ENCODE measurements around the gene THADA. TPM values are rescaled to one million over a fixed set of nuclear protein-coding genes. Genes with fewer than 3 reads are reported as not detected.
"Not testable (repeated sequence)": the region's sequence is repeated elsewhere in the genome, so short reads cannot be mapped to it uniquely, and the experiment has no call there.

The THADA gene
- total RNA-seq, 1 experiment from 2014 or later, result 35.7 TPM

DNA sequence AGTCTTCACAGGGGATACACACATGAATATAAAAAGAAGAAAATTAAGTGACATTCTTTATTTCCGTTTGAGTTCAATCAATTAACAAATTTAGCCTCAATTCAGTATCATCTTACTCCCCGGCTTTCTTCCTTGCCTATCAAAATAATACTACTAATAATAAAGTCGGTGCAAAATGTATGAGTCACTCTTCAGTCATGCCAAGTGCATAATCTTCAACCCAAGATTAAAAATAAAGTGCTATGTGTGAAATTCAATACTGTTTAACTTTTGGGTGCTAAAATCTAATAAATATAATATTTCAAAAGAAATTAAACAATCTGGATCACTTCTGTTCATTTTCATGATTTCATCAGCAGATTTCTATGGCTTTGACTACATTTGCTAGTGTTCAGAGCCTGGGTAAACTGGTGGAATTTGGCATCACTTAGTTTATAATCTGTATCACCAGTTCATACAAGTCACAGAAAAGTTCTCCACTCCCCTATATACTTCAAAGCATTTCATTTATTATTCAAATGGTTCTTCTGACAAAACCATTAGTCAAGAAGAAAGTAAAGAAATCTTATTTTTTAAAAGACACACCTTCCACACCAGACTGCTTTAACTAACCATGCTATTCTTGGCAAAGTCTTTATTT is 183.6 kb downstream of the THADA start:
- Histone ChIP-seq H3K36me3 (0 out of 2 replicates have a peak, but pooled peaks cover 4% of the 10 kb centered on the region), H3K27ac (no peak overlapping the region), H3K9me3 (replicated peaks) (no peaks in the 10 kb centered on the region), H3K27me3 (no peaks in the 10 kb centered on the region), H3K4me3 (no peak overlapping the region), H3K4me1 (peaks cover 9% of the 10 kb centered on the region)
- no peak for DNase-seq

DNA sequence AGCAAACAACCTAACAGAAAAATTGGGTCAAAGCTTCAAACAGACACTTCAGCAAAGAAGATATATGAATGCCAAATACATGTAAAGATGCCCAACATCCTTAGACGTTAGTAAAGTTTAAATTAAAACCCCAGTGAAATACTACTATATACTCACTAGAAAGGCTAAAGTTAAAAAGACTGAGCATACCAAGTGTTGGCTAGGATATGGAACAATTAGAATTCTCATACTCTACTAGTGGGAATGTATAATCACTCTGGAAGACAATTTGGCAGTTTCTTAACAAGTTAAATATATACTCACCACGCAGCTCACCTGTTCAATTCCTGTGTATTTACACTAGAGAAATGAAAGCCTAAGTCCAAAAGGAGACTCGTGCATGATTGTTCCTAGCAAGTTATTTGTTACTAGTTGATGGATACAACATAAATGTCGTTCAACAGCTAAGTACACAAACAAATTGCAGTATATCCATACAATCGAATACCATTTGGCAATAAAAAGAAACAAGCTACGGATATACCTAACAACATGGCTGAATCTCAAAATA is 185.7 kb downstream of the THADA start:
- Histone ChIP-seq H3K27me3 (no peaks in the 10 kb centered on the region), H3K27ac (no peak overlapping the region), H3K9me3 (replicated peaks) (no peaks in the 10 kb centered on the region), H3K36me3 (0 out of 2 replicates have a peak, but pooled peaks cover 4% of the 10 kb centered on the region), H3K4me3 (no peak overlapping the region), H3K4me1 (peaks cover 27% of the 10 kb centered on the region)
- no peak for DNase-seq

GRCh38 chr2:43408407-43409160 is 187.3 kb downstream of the THADA start:
- no peak overlapping the region for H3K4me3 ChIP-seq
- H3K27me3 ChIP-seq, result no peaks in the 10 kb centered on the region
- DNase-seq, result no peak
- no peaks in the 10 kb centered on the region for H3K9me3 ChIP-seq (replicated peaks)
- no peak overlapping the region for H3K27ac ChIP-seq
- peaks cover 27% of the 10 kb centered on the region for H3K4me1 ChIP-seq
- no peaks in the 10 kb centered on the region for H3K36me3 ChIP-seq

DNA sequence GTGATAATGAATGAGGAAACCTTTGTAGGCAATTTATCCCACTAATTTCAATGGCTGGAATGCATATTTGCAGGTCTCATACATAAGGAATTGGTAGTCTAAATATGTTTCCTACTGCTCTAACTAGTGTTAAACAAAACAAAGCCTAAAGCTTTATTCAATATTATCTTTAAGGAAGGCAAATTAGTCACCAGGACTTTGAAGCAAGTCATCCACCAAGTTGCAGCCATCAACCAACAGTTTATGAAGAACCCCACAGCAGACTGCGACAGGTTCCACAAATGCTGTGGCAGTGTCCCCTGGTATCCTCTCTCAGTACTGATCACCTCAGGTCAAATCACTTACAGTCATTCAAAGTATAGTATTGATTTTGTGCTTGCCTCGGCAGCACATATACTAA is 187.9 kb downstream of the THADA start:
- no peak for DNase-seq
- H3K36me3 ChIP-seq, result no peaks in the 10 kb centered on the region
- no peak overlapping the region for H3K4me3 ChIP-seq
- H3K27me3 ChIP-seq, result no peaks in the 10 kb centered on the region
- H3K4me1 ChIP-seq, result peaks cover 27% of the 10 kb centered on the region
- no peak overlapping the region for H3K27ac ChIP-seq
- H3K9me3 ChIP-seq (replicated peaks), result no peaks in the 10 kb centered on the region

DNA sequence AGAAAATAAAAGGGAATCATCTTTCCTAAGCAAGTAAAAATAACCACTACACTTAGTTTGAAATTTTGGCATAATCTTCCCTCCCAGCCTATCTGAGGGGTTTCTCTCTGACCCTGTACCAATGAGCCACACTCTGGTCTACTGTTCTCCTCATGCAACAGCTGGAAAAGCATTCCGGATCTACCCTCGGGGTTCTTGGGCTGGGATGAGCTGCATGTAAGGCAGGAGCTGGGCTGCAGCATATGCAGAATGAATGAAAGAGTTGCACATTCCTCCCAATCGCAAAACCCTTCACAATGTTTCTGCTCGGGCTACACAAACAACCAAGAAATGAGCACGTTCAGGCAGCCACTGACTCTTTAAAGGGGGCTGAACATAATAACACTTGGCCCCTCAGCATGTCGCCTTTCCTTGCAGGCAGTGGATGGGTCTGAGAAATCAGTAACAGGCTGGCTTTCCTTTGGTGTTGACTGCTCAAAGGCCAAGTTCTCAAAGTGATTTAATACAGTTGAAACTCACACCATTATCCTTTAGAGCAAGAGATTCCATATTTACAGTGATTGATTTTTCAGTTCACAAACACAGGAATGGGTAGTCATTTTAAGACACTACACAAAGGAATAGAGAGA is 189.1 kb downstream of the THADA start:
- Histone ChIP-seq H3K27me3 (no peaks in the 10 kb centered on the region), H3K4me3 (no peak overlapping the region), H3K9me3 (replicated peaks) (no peaks in the 10 kb centered on the region), H3K4me1 (peaks cover 23% of the 10 kb centered on the region), H3K27ac (peak overlapping the region; percentile 35), H3K36me3 (no peaks in the 10 kb centered on the region)
- peak; percentile 93 to 96 for DNase-seq

DNA sequence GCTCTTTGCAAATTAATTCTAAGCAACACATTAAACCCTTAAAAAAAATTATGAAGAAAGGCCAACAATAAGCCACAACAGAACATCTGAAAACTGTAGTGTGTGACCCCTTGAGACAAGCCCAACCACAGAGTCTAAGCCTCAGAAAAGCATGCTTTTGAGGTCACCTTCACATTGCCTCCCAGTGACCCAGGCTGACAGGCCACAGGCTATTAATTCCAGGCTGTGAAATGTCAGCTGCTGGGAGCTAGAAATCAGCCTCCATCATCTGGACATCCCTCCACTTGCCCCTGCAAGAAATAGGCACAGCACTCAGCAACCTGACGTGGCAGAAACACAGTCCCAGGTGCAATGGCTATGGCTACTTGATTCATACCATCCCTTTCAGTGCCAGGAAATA is 190.0 kb downstream of the THADA start:
- peak; percentile 16 to 26 for DNase-seq
- Histone ChIP-seq H3K27ac (peak overlapping the region; percentile 35; the same call in 1 of the 2 replicates), H3K4me1 (peaks cover 23% of the 10 kb centered on the region), H3K4me3 (no peak overlapping the region), H3K27me3 (no peaks in the 10 kb centered on the region), H3K9me3 (replicated peaks) (no peaks in the 10 kb centered on the region), H3K36me3 (no peaks in the 10 kb centered on the region)

- Histone ChIP-seq H3K4me3 (no peak overlapping the region), H3K36me3 (no peaks in the 10 kb centered on the region), H3K9me3 (replicated peaks) (no peaks in the 10 kb centered on the region), H3K27ac (no peak overlapping the region), H3K4me1 (peaks cover 23% of the 10 kb centered on the region), H3K27me3 (no peaks in the 10 kb centered on the region)
- no peak for DNase-seq
Observed at GRCh38 chr2:43402452-43402937, 193.3 kb downstream of the THADA start.

- H3K27me3 ChIP-seq, result no peaks in the 10 kb centered on the region
- peaks cover 18% of the 10 kb centered on the region for H3K4me1 ChIP-seq
- H3K27ac ChIP-seq, result no peak overlapping the region
- no peaks in the 10 kb centered on the region for H3K9me3 ChIP-seq (replicated peaks)
- no peak overlapping the region for H3K4me3 ChIP-seq
- no peak for DNase-seq
- no peaks in the 10 kb centered on the region for H3K36me3 ChIP-seq
Observed at GRCh38 chr2:43402002-43402401, 193.8 kb downstream of the THADA start.

GRCh38 chr2:43400508-43400907 is 195.3 kb downstream of the THADA start:
- no peak for DNase-seq
- H3K9me3 ChIP-seq (replicated peaks), result no peaks in the 10 kb centered on the region
- H3K27ac ChIP-seq, result no peak overlapping the region
- no peaks in the 10 kb centered on the region for H3K27me3 ChIP-seq
- H3K36me3 ChIP-seq, result peaks cover 3% of the 10 kb centered on the region; the same call in 1 of the 2 replicates
- no peak overlapping the region for H3K4me3 ChIP-seq
- H3K4me1 ChIP-seq, result peaks cover 3% of the 10 kb centered on the region; the same call in 1 of the 2 replicates

DNA sequence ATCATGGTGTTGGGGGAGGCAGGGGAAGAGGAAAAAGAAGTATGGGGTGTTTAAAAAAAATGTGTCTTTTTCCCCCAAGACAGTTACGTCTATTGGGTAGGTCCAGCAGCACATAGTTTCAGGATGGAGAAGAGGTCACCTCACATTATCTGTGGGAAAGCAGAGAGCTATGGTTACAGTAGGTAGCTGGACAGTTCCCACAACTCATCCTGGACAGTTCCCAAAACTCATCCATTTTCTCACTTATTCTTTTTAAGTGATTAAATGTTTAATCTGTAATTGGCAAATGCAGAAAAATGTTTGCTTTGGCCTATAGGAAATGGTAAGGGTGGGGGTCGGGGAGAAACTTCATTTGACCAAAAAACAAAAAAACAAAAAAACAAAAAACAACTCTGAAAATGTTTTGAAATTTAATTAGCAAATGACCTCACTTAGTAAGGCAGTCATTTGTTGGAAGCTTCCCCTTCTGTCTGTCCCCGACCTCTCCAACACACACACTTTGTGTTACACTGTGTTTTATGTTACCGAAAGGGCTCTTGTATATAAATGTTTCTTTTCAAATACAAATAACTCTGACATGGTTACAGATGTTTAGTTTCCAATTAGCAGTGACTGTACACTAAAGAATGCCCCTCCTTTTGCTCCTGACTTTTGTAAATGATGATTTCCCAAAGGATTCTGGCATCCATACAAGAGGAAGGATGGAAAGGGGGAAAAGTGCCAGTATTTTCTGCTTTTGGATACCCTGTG is 196.1 kb downstream of the THADA start:
- Histone ChIP-seq H3K27ac (no peak overlapping the region), H3K4me3 (no peak overlapping the region), H3K36me3 (peaks cover 3% of the 10 kb centered on the region; the same call in 1 of the 2 replicates), H3K4me1 (peaks cover 3% of the 10 kb centered on the region; the same call in 1 of the 2 replicates), H3K9me3 (replicated peaks) (no peaks in the 10 kb centered on the region), H3K27me3 (no peaks in the 10 kb centered on the region)
- no peak for DNase-seq

GRCh38 chr2:43399098-43399497 is 196.7 kb downstream of the THADA start:
- peaks cover 3% of the 10 kb centered on the region; the same call in 1 of the 2 replicates for H3K4me1 ChIP-seq
- peaks cover 3% of the 10 kb centered on the region; the same call in 1 of the 2 replicates for H3K36me3 ChIP-seq
- H3K27me3 ChIP-seq, result no peaks in the 10 kb centered on the region
- no peak overlapping the region for H3K27ac ChIP-seq
- no peaks in the 10 kb centered on the region for H3K9me3 ChIP-seq (replicated peaks)
- H3K4me3 ChIP-seq, result no peak overlapping the region
- no peak for DNase-seq

DNA sequence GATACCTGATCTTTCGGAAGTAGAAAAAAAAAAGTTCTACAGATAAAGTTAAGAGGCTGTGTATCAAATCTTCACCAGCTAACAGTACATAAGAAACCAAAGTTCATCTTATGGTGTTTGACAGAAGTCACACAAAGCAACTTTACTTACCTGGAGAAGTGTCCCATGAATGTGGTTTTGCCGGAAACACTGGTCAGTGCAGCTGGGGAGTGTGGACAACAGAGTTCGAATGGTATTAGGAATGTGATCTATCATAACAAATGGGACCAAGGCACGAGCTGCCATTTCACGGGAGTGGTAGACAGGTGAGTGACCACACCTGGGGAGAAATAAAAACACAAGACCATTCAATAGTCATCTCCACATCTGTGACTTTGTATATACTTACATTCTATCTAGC is 198.0 kb downstream of the THADA start:
- Histone ChIP-seq H3K27me3 (no peaks in the 10 kb centered on the region), H3K9me3 (replicated peaks) (no peaks in the 10 kb centered on the region), H3K4me1 (peaks cover 3% of the 10 kb centered on the region; the same call in 1 of the 2 replicates), H3K36me3 (peaks cover 3% of the 10 kb centered on the region; the same call in 1 of the 2 replicates), H3K4me3 (no peak overlapping the region), H3K27ac (no peak overlapping the region)
- no peak for DNase-seq

DNA sequence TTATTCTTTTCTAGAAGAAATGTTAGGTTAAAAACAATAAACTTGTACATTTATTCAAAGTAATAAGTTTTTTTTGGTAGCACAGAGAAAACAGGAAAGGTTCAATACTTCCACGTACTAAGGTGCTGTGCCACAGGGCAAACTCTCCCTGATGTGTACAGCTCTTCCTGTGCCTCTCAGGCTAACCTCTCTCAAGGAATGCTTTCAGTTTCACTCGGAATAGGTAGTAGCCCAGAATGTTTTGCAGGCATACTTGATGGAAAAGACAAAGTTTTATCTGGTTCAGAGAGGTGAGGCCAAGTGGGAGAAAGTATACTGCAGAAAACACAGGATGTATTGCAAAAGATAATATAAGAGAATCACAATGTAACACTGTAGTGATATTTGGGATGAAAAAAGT is 198.4 kb downstream of the THADA start:
- H3K27me3 ChIP-seq, result no peaks in the 10 kb centered on the region
- H3K9me3 ChIP-seq (replicated peaks), result no peaks in the 10 kb centered on the region
- no peak overlapping the region for H3K4me3 ChIP-seq
- no peak for DNase-seq
- peaks cover 3% of the 10 kb centered on the region; the same call in 1 of the 2 replicates for H3K4me1 ChIP-seq
- no peak overlapping the region for H3K27ac ChIP-seq
- H3K36me3 ChIP-seq, result peaks cover 3% of the 10 kb centered on the region; the same call in 1 of the 2 replicates

GRCh38 chr2:43396344-43396743 is 199.5 kb downstream of the THADA start:
- not testable (repeated sequence) for H3K27me3 ChIP-seq; H3K27ac ChIP-seq; H3K4me3 ChIP-seq; DNase-seq; H3K36me3 ChIP-seq; H3K4me1 ChIP-seq; H3K9me3 ChIP-seq (replicated peaks)

Data from SJCRH30 (cell line).